ENCODE data around the gene HSPA14. TPM values are rescaled to one million over a fixed set of nuclear protein-coding genes. Genes with fewer than 3 reads are reported as not detected.

HSPA14 gene
- polyA plus RNA-seq, 1 donor from 2014 or later: 48.1 TPM

DNA sequence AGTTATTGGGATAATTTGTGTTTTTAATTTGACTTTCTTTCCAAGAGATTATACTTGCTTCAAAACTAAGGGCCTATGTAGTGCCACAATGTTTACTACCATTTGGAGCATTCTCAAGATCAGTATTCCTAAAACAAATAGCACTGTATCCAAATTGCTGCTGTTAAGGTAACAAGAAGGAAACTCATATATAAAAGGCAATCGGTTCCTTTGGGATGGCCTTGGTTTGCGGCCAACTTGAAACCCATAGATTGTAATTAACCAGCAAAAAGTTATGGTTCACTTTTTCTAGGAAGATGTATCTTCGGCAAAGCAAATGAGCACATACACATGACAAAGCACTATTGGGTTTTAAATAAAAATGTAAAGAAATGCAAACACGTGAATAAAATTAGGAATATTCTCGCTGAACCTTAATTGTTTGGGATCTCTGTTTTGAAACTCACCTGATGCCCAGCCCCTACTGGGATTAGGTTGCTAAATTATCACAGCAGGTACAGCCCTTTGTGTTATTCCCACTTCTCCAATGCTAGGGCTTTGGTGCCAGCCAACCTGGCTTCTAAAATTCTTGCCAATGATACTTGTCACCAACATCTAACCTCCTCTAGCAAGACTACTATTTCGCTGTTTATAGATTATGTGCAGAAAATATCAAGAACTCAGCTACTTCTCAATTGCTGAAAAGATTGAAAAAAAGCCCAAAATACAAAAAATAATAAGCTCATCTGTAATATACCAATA, 16.3 kb upstream of the HSPA14 start:
- Histone ChIP-seq H2AFZ (ENCODE audit: low read depth, low read length) (no peak overlapping the region), H3K9me2 (ENCODE audit: insufficient read depth, low read length) (no peaks in the 10 kb centered on the region), H3K9ac (ENCODE audit: low read length) (no peak overlapping the region), H3K4me3 (ENCODE audit: low read length) (no peak overlapping the region), H3F3A (ENCODE audit: insufficient read depth, low read length, poor library complexity, severe bottlenecking) (no peaks in the 10 kb centered on the region), H3K4me2 (ENCODE audit: low read length) (no peak overlapping the region), H3K36me3 (ENCODE audit: insufficient read depth, low read length) (no peaks in the 10 kb centered on the region), H3K79me2 (replicated peaks; ENCODE audit: insufficient read depth, low read length) (no peaks in the 10 kb centered on the region), H3K27me3 (ENCODE audit: insufficient read depth, low read depth, low read length) (no peaks in the 10 kb centered on the region), H3K27ac (ENCODE audit: low read length) (no peak overlapping the region), H3K9me3 (ENCODE audit: low read length) (no peaks in the 10 kb centered on the region), H4K20me1 (ENCODE audit: insufficient read depth) (no peaks in the 10 kb centered on the region)
- TF ChIP-seq EP300 (conservative IDR thresholded peaks at IDR 0.05; ENCODE audit: poor library complexity, severe bottlenecking) (no peak), SMC3 (conservative IDR thresholded peaks at IDR 0.05; ENCODE audit: poor library complexity) (no peak), RAD21 (conservative IDR thresholded peaks at IDR 0.05) (no peak), MXI1 (conservative IDR thresholded peaks at IDR 0.05; ENCODE audit: poor library complexity, severe bottlenecking) (no peak), REST (IDR thresholded peaks at IDR 0.05; ENCODE audit: borderline replicate concordance) (no peak)
- TF ChIP-seq, protein P1, sequence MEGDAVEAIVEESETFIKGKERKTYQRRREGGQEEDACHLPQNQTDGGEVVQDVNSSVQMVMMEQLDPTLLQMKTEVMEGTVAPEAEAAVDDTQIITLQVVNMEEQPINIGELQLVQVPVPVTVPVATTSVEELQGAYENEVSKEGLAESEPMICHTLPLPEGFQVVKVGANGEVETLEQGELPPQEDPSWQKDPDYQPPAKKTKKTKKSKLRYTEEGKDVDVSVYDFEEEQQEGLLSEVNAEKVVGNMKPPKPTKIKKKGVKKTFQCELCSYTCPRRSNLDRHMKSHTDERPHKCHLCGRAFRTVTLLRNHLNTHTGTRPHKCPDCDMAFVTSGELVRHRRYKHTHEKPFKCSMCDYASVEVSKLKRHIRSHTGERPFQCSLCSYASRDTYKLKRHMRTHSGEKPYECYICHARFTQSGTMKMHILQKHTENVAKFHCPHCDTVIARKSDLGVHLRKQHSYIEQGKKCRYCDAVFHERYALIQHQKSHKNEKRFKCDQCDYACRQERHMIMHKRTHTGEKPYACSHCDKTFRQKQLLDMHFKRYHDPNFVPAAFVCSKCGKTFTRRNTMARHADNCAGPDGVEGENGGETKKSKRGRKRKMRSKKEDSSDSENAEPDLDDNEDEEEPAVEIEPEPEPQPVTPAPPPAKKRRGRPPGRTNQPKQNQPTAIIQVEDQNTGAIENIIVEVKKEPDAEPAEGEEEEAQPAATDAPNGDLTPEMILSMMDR (IDR thresholded peaks at IDR 0.05; ENCODE audit: poor library complexity, severe bottlenecking): no peak

DNA sequence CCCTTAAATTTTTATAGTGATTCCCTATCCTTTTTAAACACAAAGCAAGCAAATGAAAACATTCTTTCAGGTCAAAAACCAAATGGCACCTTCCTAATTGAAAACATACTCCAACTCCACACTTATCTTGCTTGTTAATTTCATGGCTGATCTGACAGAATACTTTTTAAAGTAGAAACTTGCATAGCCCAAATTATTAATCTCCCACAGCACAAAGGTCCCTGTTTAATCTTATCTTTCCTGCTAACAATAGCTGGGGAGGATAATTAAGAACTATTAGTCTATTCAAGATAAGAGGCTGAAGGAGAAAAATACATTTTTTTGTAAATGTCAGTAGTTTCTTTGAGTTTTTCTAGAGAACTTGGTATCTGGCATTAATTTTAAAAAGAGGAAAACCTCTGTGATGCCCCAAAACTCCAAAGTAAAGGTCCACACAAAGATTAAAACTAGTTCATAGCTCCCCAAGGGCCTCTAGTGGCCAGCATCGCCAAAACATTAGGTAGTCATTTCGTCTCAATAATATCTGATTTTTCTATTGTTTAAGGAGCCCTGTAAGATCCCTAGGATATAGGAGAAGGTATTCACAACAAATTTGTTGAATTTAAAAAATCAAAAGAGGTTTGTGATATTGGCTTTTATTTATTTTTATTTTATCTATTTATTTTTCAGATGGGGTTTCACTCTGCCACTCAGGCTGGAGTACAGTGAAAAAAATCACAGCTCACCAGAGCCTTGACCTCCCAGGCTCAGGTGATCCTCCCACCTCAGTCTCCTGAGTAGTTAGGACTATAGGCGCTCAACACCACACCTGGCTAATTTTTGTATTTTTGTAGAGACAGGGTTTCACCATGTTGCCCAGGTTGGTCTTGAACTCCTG, 15.0 kb upstream of the HSPA14 start:
- Histone ChIP-seq H3K9ac (ENCODE audit: low read length) (no peak overlapping the region), H4K20me1 (ENCODE audit: insufficient read depth) (no peaks in the 10 kb centered on the region), H2AFZ (ENCODE audit: low read depth, low read length) (no peak overlapping the region), H3K4me3 (ENCODE audit: low read length) (no peak overlapping the region), H3K9me3 (ENCODE audit: low read length) (no peaks in the 10 kb centered on the region), H3K79me2 (replicated peaks; ENCODE audit: insufficient read depth, low read length) (no peaks in the 10 kb centered on the region), H3K27ac (ENCODE audit: low read length) (no peak overlapping the region), H3F3A (ENCODE audit: insufficient read depth, low read length, poor library complexity, severe bottlenecking) (no peaks in the 10 kb centered on the region), H3K9me2 (ENCODE audit: insufficient read depth, low read length) (no peaks in the 10 kb centered on the region), H3K4me2 (ENCODE audit: low read length) (no peak overlapping the region), H3K27me3 (ENCODE audit: insufficient read depth, low read depth, low read length) (no peaks in the 10 kb centered on the region), H3K36me3 (ENCODE audit: insufficient read depth, low read length) (no peaks in the 10 kb centered on the region)
- no peak for TF ChIP-seq TAF1 (IDR thresholded peaks at IDR 0.05; ENCODE audit: low read depth)
- TF ChIP-seq RAD21 (conservative IDR thresholded peaks at IDR 0.05): peak; percentile 76
- no peak for TF ChIP-seq REST (IDR thresholded peaks at IDR 0.05; ENCODE audit: borderline replicate concordance)
- no peak for TF ChIP-seq EZH2 (IDR thresholded peaks at IDR 0.05; ENCODE audit: borderline replicate concordance, insufficient read depth, low read length, poor library complexity, severe bottlenecking)
- TF ChIP-seq EP300 (conservative IDR thresholded peaks at IDR 0.05; ENCODE audit: poor library complexity, severe bottlenecking): no peak
- TF ChIP-seq, protein P1 (IDR thresholded peaks at IDR 0.05; ENCODE audit: poor library complexity, severe bottlenecking): peak; percentile 72
- peak; percentile 79 for TF ChIP-seq SMC3 (conservative IDR thresholded peaks at IDR 0.05; ENCODE audit: poor library complexity)
- TF ChIP-seq POLR2AphosphoS5 (IDR thresholded peaks at IDR 0.05): no peak
- TF ChIP-seq MXI1 (conservative IDR thresholded peaks at IDR 0.05; ENCODE audit: poor library complexity, severe bottlenecking): no peak

Measured in neural cell (in vitro differentiated cells).